ENCODE results near the gene OOEP.

- no peak for TF ChIP-seq CTCF (IDR thresholded peaks at IDR 0.05)
- no peak for TF ChIP-seq EP300 (IDR thresholded peaks at IDR 0.05)
- TF ChIP-seq POLR2AphosphoS5 (IDR thresholded peaks at IDR 0.05) = no peak
Observed at GRCh38 chr6:73340048-73340447, 29.6 kb downstream of the OOEP start.
